Activated B cell treated with CpG ODN at 0.5 μM for 24 hours (primary cell): ENCODE measurements around the gene DEFB126. TPM values are rescaled to one million over a fixed set of nuclear protein-coding genes. Genes with fewer than 3 reads are reported as not detected.
"Not testable (repeated sequence)": the region's sequence is repeated elsewhere in the genome, so short reads cannot be mapped to it uniquely, and the experiment has no call there.

Experiments
- ATAC-seq: fragments of 200-7000 bp; cut with Tn5 transposase; one replicate; pipeline ENCODE4 v1.10.0; 2021; ENCODE audit warnings: low read depth, mild to moderate bottlenecking, moderate library complexity
- CTCF ChIA-PET: fragments of 350-600 bp; sonication (Branson Sonifier 250); formaldehyde crosslinking; loops from one replicate; lab custom pipeline; 2021; ENCODE audit warnings: antibody characterized with exemption; lab: Charles Lee
- POLR2A ChIA-PET: fragments of 350-600 bp; sonication (Branson Sonifier 250); formaldehyde crosslinking; loops from one replicate; lab custom pipeline; 2021; ENCODE audit warnings: antibody characterized with exemption; lab: Charles Lee
- DNase-seq: peaks from one replicate; pipeline ENCODE4 v3.0.0; 2022
- H3K27ac Mint-ChIP-seq: one replicate; pipeline ENCODE4 v1.8.0; 2020; ENCODE audit warnings: mixed read lengths
- H3K27me3 Mint-ChIP-seq: one replicate; pipeline ENCODE4 v1.8.0; 2021; ENCODE audit warnings: mixed read lengths
- H3K36me3 Mint-ChIP-seq: one replicate; pipeline ENCODE4 v1.8.0; 2021; ENCODE audit warnings: low read depth, mixed read lengths
- H3K4me1 Mint-ChIP-seq: one replicate; pipeline ENCODE4 v1.8.0; 2021; ENCODE audit warnings: mixed read lengths
- H3K4me3 Mint-ChIP-seq: one replicate; pipeline ENCODE4 v1.8.0; 2020; ENCODE audit warnings: mild to moderate bottlenecking, mixed read lengths
- H3K9me3 Mint-ChIP-seq: one replicate; pipeline ENCODE4 v1.8.0; 2020; ENCODE audit warnings: mixed read lengths
- intact Hi-C: fragments of 100-400 bp; cut with micrococcal nuclease; formaldehyde crosslinking; loops from one replicate; pipeline ENCODE4 v1.15.1; 2024
- total RNA-seq: library from RNA; stranded (reverse); gene quantifications from 2 replicates; pipeline ENCODE4 v1.2.3, GENCODE V29; 2022
- TF ChIP-seq, protein P1 (sequence below): fragments of 200-600 bp; IDR thresholded peaks from one replicate; pipeline ENCODE4 v1.8.0; 2022; ENCODE audit warnings: antibody characterized with exemption, mild to moderate bottlenecking

DEFB126 gene, protein sequence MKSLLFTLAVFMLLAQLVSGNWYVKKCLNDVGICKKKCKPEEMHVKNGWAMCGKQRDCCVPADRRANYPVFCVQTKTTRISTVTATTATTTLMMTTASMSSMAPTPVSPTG
- not detected in 2 replicates for total RNA-seq

DNA sequence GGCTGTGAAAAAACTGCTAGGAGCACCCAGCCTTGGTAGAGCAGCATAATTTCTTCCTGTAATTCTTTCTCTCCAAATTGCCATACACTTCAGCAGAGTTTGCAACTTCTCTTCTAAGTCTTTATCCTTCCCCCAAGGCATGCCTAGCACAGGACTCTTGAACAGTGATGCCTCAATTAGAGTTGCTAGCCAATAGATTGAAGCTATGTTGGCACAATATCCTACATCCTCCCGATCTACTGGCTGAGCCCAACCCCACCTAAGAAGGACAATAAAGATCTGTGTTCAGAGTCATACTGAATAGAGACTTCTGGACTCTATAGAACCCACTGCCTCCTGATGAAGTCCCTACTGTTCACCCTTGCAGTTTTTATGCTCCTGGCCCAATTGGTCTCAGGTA, at the start of gene DEFB126:
Gene DEFB126 (plus strand): TSS at position 301 of the 400 bp plus-strand sequence. CDS start 39 bp downstream, at position 340.
- no peak for DNase-seq
- Mint-ChIP-seq H3K36me3 (no peaks in the 10 kb centered on the region), H3K27ac (no peak within 1 kb of the TSS), H3K4me3 (no peak within 1 kb of the TSS), H3K4me1 (no peaks in the 10 kb centered on the region), H3K9me3 (peaks cover 6% of the 10 kb centered on the region), H3K27me3 (peaks cover 34% of the 10 kb centered on the region)
- intact Hi-C loops, result no loop called here
- TF ChIP-seq, protein P1, sequence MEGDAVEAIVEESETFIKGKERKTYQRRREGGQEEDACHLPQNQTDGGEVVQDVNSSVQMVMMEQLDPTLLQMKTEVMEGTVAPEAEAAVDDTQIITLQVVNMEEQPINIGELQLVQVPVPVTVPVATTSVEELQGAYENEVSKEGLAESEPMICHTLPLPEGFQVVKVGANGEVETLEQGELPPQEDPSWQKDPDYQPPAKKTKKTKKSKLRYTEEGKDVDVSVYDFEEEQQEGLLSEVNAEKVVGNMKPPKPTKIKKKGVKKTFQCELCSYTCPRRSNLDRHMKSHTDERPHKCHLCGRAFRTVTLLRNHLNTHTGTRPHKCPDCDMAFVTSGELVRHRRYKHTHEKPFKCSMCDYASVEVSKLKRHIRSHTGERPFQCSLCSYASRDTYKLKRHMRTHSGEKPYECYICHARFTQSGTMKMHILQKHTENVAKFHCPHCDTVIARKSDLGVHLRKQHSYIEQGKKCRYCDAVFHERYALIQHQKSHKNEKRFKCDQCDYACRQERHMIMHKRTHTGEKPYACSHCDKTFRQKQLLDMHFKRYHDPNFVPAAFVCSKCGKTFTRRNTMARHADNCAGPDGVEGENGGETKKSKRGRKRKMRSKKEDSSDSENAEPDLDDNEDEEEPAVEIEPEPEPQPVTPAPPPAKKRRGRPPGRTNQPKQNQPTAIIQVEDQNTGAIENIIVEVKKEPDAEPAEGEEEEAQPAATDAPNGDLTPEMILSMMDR, result no peak
- ChIA-PET CTCF (no interaction called here), POLR2A (no interaction called here)
- no peak for ATAC-seq

DNA sequence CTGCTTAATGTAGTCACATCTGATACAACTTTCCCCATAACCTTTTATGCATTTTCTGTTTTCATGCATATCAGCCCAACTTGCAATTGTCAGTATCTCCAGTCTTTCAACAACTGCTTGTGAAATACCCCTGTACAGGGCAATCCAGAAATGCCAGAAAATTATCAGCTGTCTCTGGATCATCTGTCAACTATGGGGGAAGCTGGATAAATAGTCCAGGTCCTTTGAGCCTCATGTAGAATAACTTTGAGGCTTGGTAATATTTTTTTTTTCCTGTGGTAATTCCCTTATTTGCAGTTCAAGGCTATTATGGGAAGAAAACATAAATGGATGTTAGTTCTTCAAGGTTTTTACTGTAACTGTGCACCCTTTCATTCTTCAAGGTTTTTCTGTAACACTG, 48.7 kb upstream of the DEFB126 start:
- POLR2A ChIA-PET, result no interaction called here
- ATAC-seq (no peak), DNase-seq (no peak)
- CTCF ChIA-PET, result no interaction called here
- no peak overlapping the region for H3K27ac Mint-ChIP-seq
- no peaks in the 10 kb centered on the region for H3K36me3 Mint-ChIP-seq
- peaks cover 30% of the 10 kb centered on the region for H3K27me3 Mint-ChIP-seq
- intact Hi-C loops, result no loop called here
- peaks cover 6% of the 10 kb centered on the region for H3K9me3 Mint-ChIP-seq
- H3K4me3 Mint-ChIP-seq, result no peak overlapping the region
- TF ChIP-seq, protein P1, result no peak
- H3K4me1 Mint-ChIP-seq, result no peaks in the 10 kb centered on the region

DNA sequence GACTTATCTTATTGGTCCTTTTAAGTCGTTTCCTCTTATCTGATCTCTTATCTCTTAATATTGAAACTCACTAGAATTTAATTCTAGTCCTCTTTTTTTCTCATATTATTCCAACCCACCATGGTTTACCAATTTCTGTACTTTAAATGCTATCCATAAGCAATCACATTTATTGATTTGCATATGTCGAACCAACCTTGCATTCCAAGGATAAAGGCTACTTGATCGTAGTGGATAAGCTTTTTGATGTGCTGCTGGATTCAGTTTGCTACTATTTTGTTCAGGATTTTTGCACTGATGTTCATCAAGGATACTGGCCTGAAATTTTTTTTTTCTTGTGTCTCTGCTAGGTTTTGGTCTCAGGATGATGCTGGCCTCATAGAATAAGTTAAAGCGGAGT, 47.2 kb upstream of the DEFB126 start:
- Mint-ChIP-seq H3K4me1 (no peaks in the 10 kb centered on the region), H3K4me3 (no peak overlapping the region), H3K9me3 (peaks cover 6% of the 10 kb centered on the region), H3K36me3 (no peaks in the 10 kb centered on the region), H3K27ac (no peak overlapping the region), H3K27me3 (peaks cover 33% of the 10 kb centered on the region)
- POLR2A ChIA-PET, result no interaction called here
- ATAC-seq (no peak), DNase-seq (no peak)
- intact Hi-C loops, result no loop called here
- TF ChIP-seq, protein P1, result no peak
- CTCF ChIA-PET, result interaction anchor here (0.6 kb wide), 1 partner anchor 82 kb away, joined by 3 read pairs; no protein-coding TSS in a partner anchor

DNA sequence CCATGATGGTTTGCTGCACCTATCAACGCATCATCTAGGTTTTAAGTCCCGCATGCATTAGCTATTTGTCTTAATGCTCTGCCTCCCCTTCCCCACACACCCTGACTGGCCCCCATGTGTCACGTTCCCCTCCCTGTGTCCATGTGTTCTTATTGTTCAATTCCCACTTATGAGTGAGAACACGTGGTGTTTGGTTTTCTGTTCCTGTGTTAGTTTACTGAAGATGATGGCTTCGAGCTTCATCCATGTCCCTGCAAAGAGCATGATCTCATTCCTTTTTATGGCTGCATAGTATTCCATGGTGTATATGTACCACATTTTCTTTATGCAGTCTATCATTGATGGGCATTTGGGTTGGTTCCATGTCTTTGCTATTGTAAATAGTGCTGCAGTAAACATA, 44.7 kb upstream of the DEFB126 start:
- peaks cover 28% of the 10 kb centered on the region for H3K27me3 Mint-ChIP-seq
- POLR2A ChIA-PET, CTCF ChIA-PET, H3K4me3 Mint-ChIP-seq, intact Hi-C loops, H3K4me1 Mint-ChIP-seq, H3K9me3 Mint-ChIP-seq, H3K36me3 Mint-ChIP-seq, H3K27ac Mint-ChIP-seq, ATAC-seq, DNase-seq: not testable (repeated sequence)

DNA sequence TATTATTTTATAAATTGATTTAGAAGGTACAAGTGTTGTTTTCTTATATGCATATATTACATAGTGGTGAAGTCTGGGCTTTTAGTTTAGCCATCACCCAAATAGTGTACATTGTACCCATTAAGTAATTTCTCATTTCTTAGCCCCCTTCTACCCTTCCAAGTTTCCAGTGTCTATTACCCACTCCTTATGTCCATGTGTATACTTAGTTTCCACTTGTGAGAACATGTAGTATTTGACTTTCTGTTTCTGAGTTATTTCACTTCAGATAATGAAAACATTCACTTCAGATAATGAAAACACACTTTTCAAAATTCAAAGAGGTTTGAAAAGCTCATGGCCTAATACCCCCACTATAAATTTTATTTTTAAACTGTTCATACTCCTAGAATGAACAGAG, 40.4 kb upstream of the DEFB126 start:
- peaks cover 40% of the 10 kb centered on the region for H3K27me3 Mint-ChIP-seq
- TF ChIP-seq, protein P1, result no peak
- POLR2A ChIA-PET, result no interaction called here
- no peak for DNase-seq
- CTCF ChIA-PET, result no interaction called here
- no peak overlapping the region for H3K27ac Mint-ChIP-seq
- H3K9me3 Mint-ChIP-seq, result peaks cover 2% of the 10 kb centered on the region
- H3K4me3 Mint-ChIP-seq, result no peak overlapping the region
- intact Hi-C loops, result no loop called here
- H3K36me3 Mint-ChIP-seq, result no peaks in the 10 kb centered on the region
- H3K4me1 Mint-ChIP-seq, result no peaks in the 10 kb centered on the region
- no peak for ATAC-seq

DNA sequence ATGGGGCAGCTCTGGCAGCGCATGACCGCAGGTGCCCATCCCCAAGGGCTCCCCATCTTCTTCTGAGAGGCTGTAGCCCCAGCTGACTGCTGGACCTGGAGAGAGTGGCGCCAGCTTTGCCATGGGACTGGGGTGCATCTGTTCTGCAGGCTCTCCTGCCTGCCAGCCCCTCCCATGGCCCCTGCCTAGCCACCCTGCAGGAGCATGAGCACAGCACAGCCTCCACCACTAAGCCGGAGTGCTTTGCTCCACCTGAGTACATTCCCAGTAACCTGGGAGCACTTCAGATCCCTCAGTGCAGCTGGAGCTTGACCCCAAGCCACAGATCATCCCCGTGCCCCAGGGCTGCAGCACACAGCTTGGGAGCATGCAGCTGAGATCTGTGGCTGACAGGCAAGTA, 38.9 kb upstream of the DEFB126 start:
- ChIA-PET CTCF (no interaction called here), POLR2A (no interaction called here)
- intact Hi-C loops, result no loop called here
- Mint-ChIP-seq H3K27me3 (peaks cover 34% of the 10 kb centered on the region), H3K36me3 (no peaks in the 10 kb centered on the region), H3K27ac (no peak overlapping the region), H3K4me1 (no peaks in the 10 kb centered on the region), H3K4me3 (no peak overlapping the region), H3K9me3 (no peaks in the 10 kb centered on the region)
- DNase-seq (no peak), ATAC-seq (no peak)
- TF ChIP-seq, protein P1, result no peak
